Heart left ventricle (tissue), 16 donors: ENCODE data around the gene BLM. TPM values are rescaled to one million over a fixed set of nuclear protein-coding genes. Genes with fewer than 3 reads are reported as not detected.
A peak's percentile ranks its signal among the peaks of the same experiment; 100 is the strongest.

Experiments
- ATAC-seq, 4 donors: fragments of 200-7000 bp; cut with Tn5 transposase; one replicate each; pipeline ENCODE4 v1.9.1; 2020 to 2022; ENCODE audit warnings: moderate library complexity in 4 of 4, mild to moderate bottlenecking in 3 of 4, moderate number of reproducible peaks in 1 of 4
- DNase-seq, 5 donors: peaks; one replicate each; pipeline ENCODE4 v3.0.0-alpha.2; 2020
- H3K27ac ChIP-seq, 12 donors: fragments of 200-600 bp; sonication (generic) in 4 of 12; one replicate each; pipeline versions ENCODE4 v1.5.0 to v1.8.0; 2016 to 2022; ENCODE audit warnings: mild to moderate bottlenecking in 2 of 12
- H3K27me3 ChIP-seq, 9 donors: fragments of 200-600 bp; sonication (generic) in 2 of 9; one replicate each; pipeline versions ENCODE4 v1.5.1 to v1.8.0; 2016 to 2022; ENCODE audit warnings: mild to moderate bottlenecking in 3 of 9
- H3K36me3 ChIP-seq, 9 donors: fragments of 200-600 bp; sonication (generic) in 2 of 9; one replicate each; pipeline versions ENCODE4 v1.5.0 to v1.8.0; 2018 to 2022; ENCODE audit warnings: mild to moderate bottlenecking in 2 of 9
- H3K4me1 ChIP-seq, 12 donors: fragments of 200-600 bp; sonication (generic) in 4 of 12; one replicate each; pipeline versions ENCODE4 v1.5.0 to v1.8.0; 2016 to 2022; ENCODE audit warnings: mild to moderate bottlenecking in 3 of 12
- H3K4me3 ChIP-seq, 12 donors: fragments of 200-600 bp; sonication (generic) in 4 of 12; one replicate each; pipeline versions ENCODE4 v1.5.0 to v1.8.0; 2017 to 2022; ENCODE audit warnings: mild to moderate bottlenecking in 9 of 12, moderate library complexity in 4 of 12
- H3K9me3 ChIP-seq, 12 donors: fragments of 200-600 bp; sonication (generic) in 4 of 12; one replicate each; pipeline versions ENCODE4 v1.5.0 to v1.8.0; 2016 to 2022; ENCODE audit warnings: mild to moderate bottlenecking in 1 of 12
- POLR2A ChIP-seq, 2 donors: fragments of 450-650 bp; IDR thresholded peaks; one replicate each; pipeline ENCODE4 v1.6.1; 2017; ENCODE audit warnings: antibody characterized with exemption in 2 of 2, mild to moderate bottlenecking in 2 of 2, moderate library complexity in 2 of 2
- WGBS, 4 donors: extraction: QIAGEN DNeasy Blood & Tissue Kit in 2 of 4; methylation state at CpG; one replicate each; pipeline versions ENCODE4 v1.1.5 to v1.1.7; 2013 to 2018; 5-methylcytosine and 5-hydroxymethylcytosine counted together
- intact Hi-C, 10 donors: fragments of 100-400 bp; cut with DNase I; formaldehyde crosslinking; loops; one replicate each; pipeline versions ENCODE4 v1.11.1 to v1.14.2; 2022
- polyA plus RNA-seq, 2 donors: library from polyadenylated mRNA; stranded (reverse); fragments of 200-250 nt; gene quantifications; one replicate each; pipeline ENCODE4 v1.2.3, GENCODE V29; 2013
- total RNA-seq, 9 donors: library from RNA; depleted of rRNA in 2 of 9; stranded (reverse); fragments of >200 nt in 2 of 9; fragmentation: NEBNext Ultra II Directional in 3 of 9; extraction: Animal tissue kit (Norgen Biotek cat#: 25700) in 3 of 9; gene quantifications; one replicate each; pipeline versions ENCODE4 v1.1.0 to v1.2.4, GENCODE V29; 2016 to 2023
- TF ChIP-seq, protein P1 (sequence below), 12 donors: fragments of 200-600 bp; sonication (generic) in 4 of 12; IDR thresholded peaks; one replicate each; pipeline versions ENCODE4 v1.5.0 to v1.8.0; 2018 to 2022; ENCODE audit warnings: antibody characterized with exemption in 12 of 12, mild to moderate bottlenecking in 5 of 12
- donor health status: ischemic (EF 13 %, LVEDD 7.1; RV severe dilation, severe dysfunction).
- donor health status: healthy with polysubstance abuse.
- donor health status: DM: no; HTN: yes; CAD: no.
- donor health status: DM: no; HTN: no; CAD: no.
- donor health status: ischemic (EF 25% LVEDD 6.9; RV normal size, moderate dysfunction).
- donor health status: ischemic (EF 25% LVEDD 5.7; RV mildly dilated, moderate dysfunction).
- donor health status: healthy.
- donor health status: DM: yes; HTN: yes; CAD: no.
- donor health status: ischemic (EF 35%, LVEDD 5.7; RV mildly dilated, moderate dysfunction).
- donor health status: nonischemic (EF 11% LVEDD 7.7; RV severe dilation, severe dysfunction).
- donor health status: DM: yes; HTN: yes; CAD: no.
- donor health status: PGD.
- donor health status: ischemic (EF 29% LVEDD 5.4; RV normal size, mild dysfunction).
- donor health status: nonischemic (EF 23%, LVEDD 6.1; RV moderate dilation, normal function).

Gene BLM
- total and polyA plus RNA-seq, 11 donors = 4.3 to 39.6 (median 12.2) TPM

DNA sequence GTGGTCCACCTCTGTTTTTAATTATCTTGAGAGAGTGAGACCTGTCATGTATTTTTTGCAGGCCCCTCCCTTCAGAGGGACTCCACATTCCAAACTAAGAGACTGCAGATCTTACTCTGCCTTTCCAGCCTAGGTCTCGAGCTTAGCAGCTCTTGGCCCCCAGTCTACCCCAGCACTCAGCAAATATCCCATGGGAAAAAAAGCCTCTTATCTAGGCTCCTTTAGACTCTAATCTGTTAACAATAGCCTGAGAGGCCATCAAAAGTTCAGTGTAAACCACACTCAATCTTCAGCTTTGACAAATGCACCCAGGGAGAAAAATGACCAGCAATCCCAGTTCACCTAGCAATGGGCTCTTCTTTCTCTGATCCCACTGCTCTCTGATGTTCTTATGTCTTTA is 8.6 kb upstream of the BLM start:
- no peak for DNase-seq
- ATAC-seq = no peak

DNA sequence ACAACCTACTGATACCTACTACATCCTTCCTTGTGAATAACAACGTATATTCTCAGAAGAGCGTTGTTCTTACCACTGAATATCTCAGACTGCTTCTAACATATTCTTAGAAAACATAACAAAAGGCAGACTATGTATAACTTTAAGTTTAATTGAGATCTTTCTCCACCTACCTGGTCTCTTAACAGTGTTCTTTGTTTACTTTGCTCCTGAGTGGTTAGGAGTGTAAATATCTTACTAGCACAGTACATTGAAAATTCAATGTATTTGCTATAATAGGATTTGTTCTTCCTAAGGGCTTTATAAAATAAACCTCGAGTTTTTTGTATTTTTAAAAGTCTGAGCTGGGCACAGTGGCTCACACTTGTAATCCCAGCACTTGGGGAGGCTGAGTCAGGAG is 7.9 kb upstream of the BLM start:
- H3K4me3 ChIP-seq = no peak overlapping the region
- no peak for DNase-seq
- TF ChIP-seq, protein P1, sequence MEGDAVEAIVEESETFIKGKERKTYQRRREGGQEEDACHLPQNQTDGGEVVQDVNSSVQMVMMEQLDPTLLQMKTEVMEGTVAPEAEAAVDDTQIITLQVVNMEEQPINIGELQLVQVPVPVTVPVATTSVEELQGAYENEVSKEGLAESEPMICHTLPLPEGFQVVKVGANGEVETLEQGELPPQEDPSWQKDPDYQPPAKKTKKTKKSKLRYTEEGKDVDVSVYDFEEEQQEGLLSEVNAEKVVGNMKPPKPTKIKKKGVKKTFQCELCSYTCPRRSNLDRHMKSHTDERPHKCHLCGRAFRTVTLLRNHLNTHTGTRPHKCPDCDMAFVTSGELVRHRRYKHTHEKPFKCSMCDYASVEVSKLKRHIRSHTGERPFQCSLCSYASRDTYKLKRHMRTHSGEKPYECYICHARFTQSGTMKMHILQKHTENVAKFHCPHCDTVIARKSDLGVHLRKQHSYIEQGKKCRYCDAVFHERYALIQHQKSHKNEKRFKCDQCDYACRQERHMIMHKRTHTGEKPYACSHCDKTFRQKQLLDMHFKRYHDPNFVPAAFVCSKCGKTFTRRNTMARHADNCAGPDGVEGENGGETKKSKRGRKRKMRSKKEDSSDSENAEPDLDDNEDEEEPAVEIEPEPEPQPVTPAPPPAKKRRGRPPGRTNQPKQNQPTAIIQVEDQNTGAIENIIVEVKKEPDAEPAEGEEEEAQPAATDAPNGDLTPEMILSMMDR (IDR thresholded peaks at IDR 0.05) = no peak
- no peak for TF ChIP-seq POLR2A (IDR thresholded peaks at IDR 0.05)
- no peak overlapping the region for H3K27ac ChIP-seq
- 85 to 87% (median 86%) methylated on average over 3 of the region's 3 CpGs for WGBS, 4 donors
- H3K4me1 ChIP-seq = peaks cover 0 to 12% (median 0%) of the 10 kb centered on the region in 12 donors
- H3K27me3 ChIP-seq = no peaks in the 10 kb centered on the region
- ATAC-seq = no peak
- H3K9me3 ChIP-seq = peaks cover 0 to 2% (median 0%) of the 10 kb centered on the region in 12 donors
- intact Hi-C loops = loop anchor here in 1 of 10 donors (5.0 kb wide), 1 partner anchor 158 kb away; the partner anchor contains the start of gene FURIN
- H3K36me3 ChIP-seq = no peaks in the 10 kb centered on the region

More for the DNA sequence above, 8.6 kb upstream of the BLM start:
- H3K27ac ChIP-seq = no peak overlapping the region
- no peaks in the 10 kb centered on the region for H3K36me3 ChIP-seq
- WGBS, 4 donors = 68 to 84% (median 76%) methylated on average over 1 of the region's 1 CpG
- H3K4me1 ChIP-seq = peaks cover 0 to 12% (median 0%) of the 10 kb centered on the region in 12 donors
- H3K27me3 ChIP-seq = no peaks in the 10 kb centered on the region
- intact Hi-C loops = loop anchor here in 1 of 10 donors (5.0 kb wide), 1 partner anchor 159 kb away; the partner anchor contains the start of gene FURIN
- H3K4me3 ChIP-seq = no peak overlapping the region
- TF ChIP-seq, protein P1 (IDR thresholded peaks at IDR 0.05) = no peak
- TF ChIP-seq POLR2A (IDR thresholded peaks at IDR 0.05) = no peak
- H3K9me3 ChIP-seq = peaks cover 0 to 6% (median 0%) of the 10 kb centered on the region in 12 donors

DNA sequence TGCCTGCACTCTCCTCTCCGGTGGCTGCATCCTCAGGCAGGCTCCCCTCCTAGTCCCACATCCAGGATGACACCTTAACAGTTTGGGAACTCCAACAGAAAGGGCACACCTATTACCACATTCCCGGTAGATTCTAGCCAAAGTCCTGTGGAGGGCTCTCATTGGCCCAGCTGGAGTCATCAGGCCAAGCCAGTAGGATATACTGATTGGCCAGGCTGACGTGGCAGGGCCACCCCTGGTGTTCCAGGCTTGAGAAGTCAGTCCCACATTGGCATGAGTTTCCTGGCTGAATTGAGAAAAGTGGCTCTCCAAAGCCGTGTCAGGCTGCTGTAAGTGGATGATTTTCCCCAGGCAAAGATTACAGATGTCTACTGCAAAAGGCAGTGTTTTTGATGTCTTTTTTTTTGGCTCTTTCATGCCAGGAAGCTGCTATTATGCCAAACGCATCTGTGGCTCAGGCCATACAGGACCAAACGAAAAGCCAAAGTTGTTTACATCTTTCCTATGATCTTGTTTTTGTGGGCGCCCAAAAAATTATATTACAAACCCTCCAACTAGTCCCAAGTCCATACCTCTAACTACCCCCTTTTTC is 6.6 kb upstream of the BLM start:
- no peak overlapping the region for H3K4me3 ChIP-seq
- TF ChIP-seq POLR2A (IDR thresholded peaks at IDR 0.05) = no peak
- TF ChIP-seq, protein P1 (IDR thresholded peaks at IDR 0.05) = no peak
- H3K4me1 ChIP-seq = peaks cover 0 to 12% (median 0%) of the 10 kb centered on the region in 12 donors
- 74 to 79% (median 77%) methylated on average over 7 of the region's 7 CpGs for WGBS, 4 donors
- H3K27me3 ChIP-seq = no peaks in the 10 kb centered on the region
- DNase-seq = no peak
- H3K36me3 ChIP-seq = no peaks in the 10 kb centered on the region
- no peak for ATAC-seq
- no peaks in the 10 kb centered on the region for H3K9me3 ChIP-seq
- intact Hi-C loops = loop anchor here in 1 of 10 donors (10.0 kb wide), 1 partner anchor 174 kb away; the partner anchor contains the start of gene FES
- H3K27ac ChIP-seq = no peak overlapping the region

DNA sequence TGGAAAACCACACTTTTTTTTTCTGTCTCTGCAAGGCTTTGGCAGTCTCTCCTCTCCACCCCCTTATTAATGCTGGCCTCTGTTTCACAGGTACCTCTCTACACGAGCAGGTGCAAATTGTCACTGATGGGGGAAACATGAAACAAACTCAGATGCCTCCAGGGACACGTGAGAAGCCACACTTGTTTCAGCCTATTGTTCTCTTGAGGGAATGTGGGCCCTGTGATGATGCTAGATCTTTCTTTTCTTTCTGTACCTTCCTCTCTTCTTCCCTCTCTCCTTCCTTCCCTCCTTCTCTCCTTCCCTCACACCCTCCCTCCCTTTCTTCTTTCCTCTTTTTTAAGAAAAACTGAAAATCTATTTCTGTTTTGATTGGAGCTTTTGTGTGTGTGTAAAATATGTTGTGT is 5.7 kb upstream of the BLM start:
- Histone ChIP-seq H3K9me3 (no peaks in the 10 kb centered on the region), H3K4me1 (peaks cover 0 to 19% (median 4%) of the 10 kb centered on the region in 12 donors), H3K27me3 (no peaks in the 10 kb centered on the region), H3K36me3 (no peaks in the 10 kb centered on the region), H3K4me3 (no peak overlapping the region), H3K27ac (peak overlapping the region in 1 of 12 donors; percentile 4)
- TF ChIP-seq POLR2A (IDR thresholded peaks at IDR 0.05) = no peak
- TF ChIP-seq, protein P1 (IDR thresholded peaks at IDR 0.05) = no peak
- intact Hi-C loops = loop anchor here in 1 of 10 donors (10.0 kb wide), 1 partner anchor 173 kb away; the partner anchor contains the start of gene FES
- DNase-seq (no peak), ATAC-seq (no peak)
- WGBS, 4 donors = 64 to 74% (median 69%) methylated on average over 2 of the region's 2 CpGs
